GM12873 (cell line): ENCODE data around the gene UBE2J1.

Source experiments
- CTCF ChIP-seq: IDR thresholded peaks from 2 replicates; pipeline ENCODE4 v1.5.1; 2012; ENCODE audit warnings: low read depth, mild to moderate bottlenecking, moderate library complexity, low read length, control low read depth; ENCODE audit not compliant: insufficient read depth; ENCODE audit errors: missing control alignments

Gene UBE2J1

GRCh38 chr6:89387516-89388201 lies 35.1 kb upstream of the UBE2J1 start:
- no peak for TF ChIP-seq CTCF

GRCh38 chr6:89386917-89387491 lies 34.5 kb upstream of the UBE2J1 start:
- no peak for TF ChIP-seq CTCF

GRCh38 chr6:89385846-89386245 lies 33.3 kb upstream of the UBE2J1 start:
- no peak for TF ChIP-seq CTCF

- no peak for TF ChIP-seq CTCF
These were observed 32.7 kb upstream of the UBE2J1 start for GRCh38 chr6:89385156-89385667.

GRCh38 chr6:89381031-89381430 lies 28.5 kb upstream of the UBE2J1 start:
- TF ChIP-seq CTCF, result no peak

- no peak for TF ChIP-seq CTCF
These were observed 26.8 kb upstream of the UBE2J1 start for GRCh38 chr6:89379281-89379680.

GRCh38 chr6:89378628-89379027 lies 26.1 kb upstream of the UBE2J1 start:
- no peak for TF ChIP-seq CTCF
